Right forelimb (tissue), 1 donor: ENCODE data around the gene STPG3.
A peak's percentile ranks its signal among the peaks of the same experiment; 100 is the strongest.

Source experiments
- DNase-seq: peaks from one replicate; pipeline ENCODE4 v3.0.0-alpha.2; 2018

STPG3 gene

DNA sequence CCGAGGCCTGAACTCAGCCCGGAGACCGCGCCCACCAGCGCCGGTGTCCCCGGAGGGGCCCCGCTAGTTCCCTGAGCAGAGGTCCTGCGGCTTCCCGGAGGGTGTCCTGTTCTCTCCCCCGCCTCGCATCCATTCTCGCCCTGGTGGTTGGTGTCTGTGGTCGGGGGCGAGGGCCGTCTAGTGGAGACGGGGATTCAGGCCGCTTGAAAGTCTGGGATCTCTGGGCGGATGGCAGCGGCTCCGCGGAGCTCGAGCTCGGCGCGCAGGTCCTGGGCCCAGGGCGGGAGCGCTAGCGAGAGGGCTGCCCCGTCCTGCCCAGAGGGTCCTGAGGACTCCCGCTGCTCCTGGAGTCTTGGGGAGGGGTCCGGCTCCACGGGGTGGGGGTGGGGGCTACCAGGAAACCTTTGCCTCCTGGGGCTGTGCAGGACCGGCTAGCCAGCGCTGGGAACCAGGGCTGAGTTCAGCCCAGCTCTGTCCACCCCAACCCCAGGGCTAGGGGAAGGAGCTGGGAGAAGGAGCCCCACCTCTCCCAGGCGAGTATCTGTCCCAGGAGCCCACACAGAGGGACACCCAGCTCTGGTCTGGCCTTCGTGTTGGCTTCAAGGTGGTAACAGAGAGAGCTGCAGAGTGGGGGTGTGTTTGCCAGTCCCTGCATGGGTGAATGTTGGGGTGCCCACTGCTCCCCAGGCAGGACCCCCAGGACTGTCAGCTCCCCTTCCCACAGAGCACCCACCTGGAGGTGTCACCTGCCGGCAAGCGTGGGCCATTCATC lies 30.4 kb downstream of the STPG3 start:
- no peak for DNase-seq

DNA sequence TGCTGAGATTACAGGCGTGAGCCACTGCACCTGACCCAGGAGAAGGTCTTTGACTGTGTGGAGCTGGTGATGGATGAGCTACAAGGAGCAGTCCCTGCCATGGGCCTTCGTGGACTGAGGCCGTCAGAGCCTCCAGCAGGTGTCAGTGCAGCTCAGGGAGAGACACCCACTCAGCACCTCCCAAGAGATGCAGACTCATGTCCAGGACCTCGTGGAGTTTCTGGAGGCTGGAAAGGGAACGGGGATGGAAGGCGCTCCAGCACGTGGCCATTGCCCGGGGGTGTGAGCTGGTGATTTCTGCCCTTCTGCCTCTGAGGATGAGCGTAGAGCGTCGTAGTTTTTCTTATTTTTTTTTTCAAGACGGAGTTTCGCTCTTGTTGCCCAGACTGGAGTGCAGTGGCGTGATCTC lies 35.9 kb downstream of the STPG3 start:
- DNase-seq = no peak

DNA sequence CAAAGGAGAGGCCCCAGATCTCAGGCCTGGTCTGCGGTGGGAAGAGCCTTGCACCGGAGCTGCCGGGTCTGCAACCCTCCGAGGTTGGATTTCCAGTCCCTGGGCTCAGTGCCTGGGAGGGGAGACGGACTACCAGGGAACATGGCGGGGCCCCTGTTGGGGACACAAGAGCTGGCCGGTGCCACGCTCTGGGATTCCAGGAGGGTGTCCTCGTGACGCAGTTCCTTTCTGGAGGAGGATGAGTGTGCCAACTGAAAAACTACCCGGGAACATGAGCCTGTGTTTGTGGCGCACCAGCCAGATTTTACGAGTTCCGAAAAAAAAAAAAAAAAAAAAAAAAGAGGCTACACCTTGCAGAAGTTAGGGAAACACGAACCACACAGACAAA lies 42.0 kb downstream of the STPG3 start:
- DNase-seq = no peak

DNA sequence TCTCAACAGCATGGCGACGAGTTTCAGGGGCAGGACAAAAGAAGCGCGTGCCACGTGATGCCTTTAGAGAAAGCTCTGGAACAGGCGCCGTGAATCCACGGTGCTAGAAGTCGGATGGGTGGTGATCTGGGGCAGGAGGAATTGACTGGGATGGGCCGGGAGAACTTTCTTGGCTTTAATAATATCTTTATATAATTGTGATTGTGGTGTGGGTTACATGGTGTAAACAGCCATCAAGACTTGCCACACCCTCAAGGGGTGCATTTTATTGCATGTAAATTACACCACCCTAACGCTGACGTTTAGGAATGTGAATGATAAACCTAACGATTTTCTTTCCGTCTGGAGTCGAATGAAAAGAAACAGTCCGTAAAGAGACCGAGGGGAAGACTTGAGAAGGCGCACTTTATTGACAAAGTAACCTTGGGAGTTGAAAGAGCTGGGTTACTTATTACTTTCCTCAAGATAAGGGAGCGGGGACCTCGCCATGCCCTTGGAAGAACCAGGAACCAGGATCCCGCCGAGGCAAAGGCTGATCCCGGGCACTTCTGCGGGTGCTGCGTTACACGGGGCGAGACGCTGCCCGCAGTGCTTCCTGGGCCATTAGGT lies 42.5 kb downstream of the STPG3 start:
- no peak for DNase-seq

DNA sequence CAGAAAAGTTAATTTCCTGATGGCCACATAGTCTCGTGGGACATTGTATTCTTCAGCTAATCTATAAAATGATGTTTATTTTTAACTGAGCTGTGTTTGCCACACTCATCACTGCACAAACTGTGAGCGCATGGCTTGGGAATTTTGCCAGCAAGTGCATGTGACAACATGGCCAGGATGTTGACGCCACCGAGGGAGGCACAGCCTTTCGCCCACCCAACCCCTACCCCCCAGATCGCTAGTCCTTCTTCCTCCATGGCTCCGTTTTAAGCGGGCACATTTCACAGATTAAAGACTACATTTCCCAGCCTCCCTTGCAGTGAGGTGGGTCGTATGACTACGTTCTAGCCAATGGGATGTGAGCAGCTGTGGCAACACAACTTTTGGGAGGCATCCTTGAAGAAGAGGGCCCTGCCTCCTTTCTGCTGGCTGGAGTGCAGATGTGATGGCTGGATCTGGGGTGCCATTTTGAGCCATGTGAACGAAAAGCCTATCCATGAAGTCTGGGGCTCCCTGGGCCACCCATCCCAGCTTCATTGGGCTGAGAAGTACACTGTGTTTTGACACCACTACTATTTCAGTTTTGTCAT lies 43.1 kb downstream of the STPG3 start:
- DNase-seq = no peak

DNA sequence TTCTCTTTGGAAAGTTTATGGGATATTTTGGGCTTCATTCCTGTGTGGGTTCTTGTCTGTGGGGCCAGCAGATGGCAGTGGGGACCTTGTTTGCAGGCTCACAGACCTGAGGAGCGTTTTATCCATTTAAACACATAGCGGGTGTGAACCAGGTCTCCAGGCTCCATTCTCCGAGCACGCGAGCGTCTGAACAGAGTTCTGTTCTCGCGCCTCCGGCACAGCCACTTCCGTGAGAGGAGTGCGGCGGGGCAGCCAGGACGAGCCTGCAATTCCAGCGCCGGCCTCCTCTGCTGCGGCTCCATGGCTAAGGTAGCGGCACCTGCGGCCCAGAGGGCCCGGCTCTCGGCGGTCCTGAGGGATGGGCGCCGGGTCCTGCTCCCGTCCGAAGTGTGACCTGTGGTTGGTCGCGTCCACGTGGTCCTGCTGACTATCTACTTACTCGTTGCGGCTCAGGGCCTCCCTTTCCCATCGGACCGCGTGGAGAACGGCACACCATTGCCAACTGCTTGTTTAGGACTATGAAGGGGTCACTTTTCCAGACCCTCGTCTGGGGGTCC lies 43.7 kb downstream of the STPG3 start:
- no peak for DNase-seq

DNA sequence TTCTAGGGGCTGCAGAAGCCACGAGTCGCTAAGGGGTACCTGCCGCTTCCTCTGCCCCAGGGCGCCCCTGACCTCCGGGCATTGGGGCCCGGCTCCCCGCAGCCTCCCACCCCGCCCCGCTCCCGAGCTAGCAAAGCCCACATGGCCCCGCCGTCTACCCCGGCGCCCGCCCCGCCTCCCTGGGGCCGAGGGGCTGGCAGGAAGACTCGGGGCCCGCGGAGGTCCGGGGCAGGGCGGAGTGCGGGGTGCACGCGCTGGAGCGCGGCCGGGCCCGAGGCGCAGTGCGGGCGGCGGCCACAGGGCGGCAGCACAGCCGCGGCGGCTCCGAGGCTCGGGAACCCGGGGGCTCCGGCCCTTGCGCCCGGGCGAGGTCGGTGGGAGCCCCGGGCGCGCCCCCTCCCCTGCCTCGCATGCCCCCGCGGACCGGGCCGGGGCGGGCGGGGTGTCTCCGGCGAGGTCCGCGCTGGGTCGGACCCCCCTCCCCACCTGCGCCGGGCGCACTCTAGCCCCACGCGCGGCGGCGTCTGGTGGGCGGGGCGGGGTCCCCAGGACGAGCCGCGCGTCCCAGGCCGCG lies 44.2 kb downstream of the STPG3 start:
- no peak for DNase-seq

DNA sequence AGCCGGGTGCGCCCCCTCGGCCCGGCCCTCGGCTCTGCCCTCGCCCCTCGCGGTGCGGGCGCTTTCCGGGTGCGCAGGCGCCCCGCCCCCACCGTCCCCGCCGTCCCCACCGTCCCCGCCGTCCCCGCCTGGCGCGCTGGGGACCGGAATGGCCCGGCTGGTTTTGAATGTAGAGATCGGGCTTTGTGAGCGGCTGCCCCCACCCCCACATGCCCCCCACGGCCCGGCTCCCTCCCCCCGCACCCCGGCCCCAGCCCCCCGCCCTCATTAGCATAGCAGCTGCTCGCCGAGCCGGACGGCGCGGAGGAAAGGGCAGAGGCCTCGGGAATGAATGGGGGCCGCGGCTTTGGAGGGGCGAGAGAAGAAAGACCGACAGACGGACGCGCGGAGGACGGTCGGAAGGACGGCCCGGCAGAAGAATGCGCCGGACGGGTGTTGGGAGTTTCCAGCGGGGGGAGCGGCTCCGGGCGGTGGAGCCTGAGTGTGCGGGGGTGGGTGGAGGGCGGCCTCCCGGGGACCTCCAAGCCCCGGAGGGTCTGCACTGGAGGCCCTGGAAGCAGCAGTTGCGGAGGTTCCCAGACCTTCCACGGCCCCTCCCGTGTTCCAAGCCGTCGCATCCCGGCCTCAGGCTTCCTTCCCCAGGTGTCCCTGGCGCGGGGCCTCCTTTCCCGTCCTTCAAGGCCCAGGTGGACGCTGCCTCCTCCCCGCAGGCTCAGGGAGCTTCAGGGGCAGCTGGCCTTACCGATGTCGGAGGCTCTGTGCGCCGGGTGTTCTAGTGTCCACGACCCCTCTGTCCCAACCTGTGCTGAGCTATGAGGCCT lies 45.0 kb downstream of the STPG3 start:
- DNase-seq = no peak

DNA sequence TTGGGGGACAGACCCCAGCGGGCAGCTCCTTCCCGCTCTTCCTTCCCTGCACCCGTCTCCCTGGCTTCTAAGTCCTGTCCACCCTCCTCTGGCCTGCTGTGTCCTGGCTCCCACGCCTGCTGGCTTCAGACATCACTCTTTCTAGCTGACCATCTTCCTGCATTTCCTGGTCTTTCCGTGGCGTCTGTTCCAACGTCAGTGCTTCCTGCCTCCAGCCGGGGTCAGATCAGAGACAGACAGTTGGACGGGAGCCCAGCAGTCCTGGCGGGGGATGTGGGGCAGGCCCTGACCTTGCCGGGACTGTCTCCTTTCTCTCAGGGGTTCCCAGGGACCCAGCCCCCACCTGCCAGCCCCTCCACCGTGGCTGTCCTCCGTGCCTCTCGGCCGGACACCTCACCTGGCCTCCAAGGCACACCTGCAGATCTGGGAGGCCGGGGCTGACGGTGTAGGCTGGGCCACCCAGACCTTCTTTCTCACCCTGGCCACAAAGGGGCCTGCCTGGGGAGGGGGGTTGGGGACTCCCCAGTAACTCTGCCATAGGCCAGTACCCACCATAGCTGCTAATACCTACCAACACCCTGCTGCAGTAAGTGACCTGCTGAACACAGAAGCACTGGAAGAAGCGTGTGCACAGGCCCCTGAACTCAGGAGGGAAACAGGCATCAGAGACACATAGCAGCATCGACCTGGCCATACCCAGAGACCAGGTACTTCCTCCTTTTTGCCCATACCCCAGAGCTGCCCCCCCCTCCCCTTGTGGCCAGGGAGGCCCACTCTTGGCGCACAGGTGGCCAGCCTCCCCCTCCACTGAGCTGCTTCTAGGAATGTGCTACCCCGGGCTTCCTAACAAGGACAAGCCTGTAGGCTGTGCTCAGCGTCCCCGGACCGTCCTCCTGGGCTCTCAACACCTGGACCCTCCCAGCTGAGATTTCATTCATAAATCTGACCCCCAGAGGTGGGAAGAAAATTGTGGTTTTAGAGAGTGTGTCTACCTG lies 45.9 kb downstream of the STPG3 start:
- DNase-seq = no peak

DNA sequence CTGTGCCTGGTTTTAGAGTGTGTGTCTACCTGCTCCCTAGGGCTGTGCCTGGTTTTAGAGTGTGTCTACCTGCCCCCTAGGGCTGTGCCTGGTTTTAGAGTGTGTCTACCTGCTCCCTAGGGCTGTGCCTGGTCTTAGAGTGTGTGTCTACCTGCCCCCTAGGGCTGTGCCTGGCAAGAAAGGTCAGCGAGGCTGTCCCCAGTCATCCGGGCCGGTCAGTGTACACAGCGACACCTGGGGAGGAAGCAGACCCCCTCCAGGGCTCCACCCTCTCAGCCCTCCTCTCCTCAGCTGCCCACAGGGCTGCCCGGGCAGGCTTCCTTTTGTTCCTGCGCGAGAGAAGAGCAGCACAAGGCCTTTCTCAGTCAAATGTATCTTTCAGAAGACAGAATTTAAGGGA lies 46.9 kb downstream of the STPG3 start:
- DNase-seq = no peak

DNA sequence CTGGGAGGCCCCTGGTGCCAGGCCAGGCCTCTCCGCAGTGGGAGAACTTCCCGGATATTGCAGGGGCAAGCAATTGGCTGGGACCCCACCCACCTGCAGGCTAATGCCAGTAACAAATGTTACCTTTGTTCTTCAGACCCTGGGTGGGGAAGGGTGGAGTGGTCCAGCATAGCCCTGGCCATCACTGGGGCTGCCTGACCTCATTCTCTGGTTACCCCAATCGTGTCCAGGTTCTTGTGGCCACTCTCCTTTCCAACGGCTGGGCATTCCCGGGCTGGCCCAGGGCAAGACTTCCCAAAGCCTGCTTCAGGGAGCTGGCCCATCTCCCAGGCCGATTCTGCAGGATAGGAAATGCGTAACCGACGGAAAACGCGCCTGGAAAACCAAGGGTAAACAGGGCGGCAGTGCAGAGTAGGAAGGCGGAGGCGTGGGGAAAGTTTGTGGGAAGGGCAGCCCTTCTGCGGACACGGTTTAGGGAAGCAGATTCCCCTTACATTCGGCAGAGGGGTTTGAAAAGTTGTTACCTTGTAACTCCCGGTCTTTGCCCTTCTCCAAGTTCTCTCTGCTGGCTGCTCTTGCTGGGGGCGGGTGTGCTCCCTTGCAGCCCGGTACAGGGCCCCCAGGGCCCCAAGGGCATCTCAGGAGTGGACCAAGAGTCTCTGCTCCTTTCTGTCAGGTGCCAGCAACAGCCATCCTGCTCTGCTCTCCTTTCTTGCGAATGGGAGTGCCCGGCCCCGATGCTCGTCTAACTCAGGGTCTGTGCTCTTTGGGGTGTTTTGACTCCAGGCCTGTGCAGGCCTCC lies 47.5 kb downstream of the STPG3 start:
- DNase-seq = no peak

DNA sequence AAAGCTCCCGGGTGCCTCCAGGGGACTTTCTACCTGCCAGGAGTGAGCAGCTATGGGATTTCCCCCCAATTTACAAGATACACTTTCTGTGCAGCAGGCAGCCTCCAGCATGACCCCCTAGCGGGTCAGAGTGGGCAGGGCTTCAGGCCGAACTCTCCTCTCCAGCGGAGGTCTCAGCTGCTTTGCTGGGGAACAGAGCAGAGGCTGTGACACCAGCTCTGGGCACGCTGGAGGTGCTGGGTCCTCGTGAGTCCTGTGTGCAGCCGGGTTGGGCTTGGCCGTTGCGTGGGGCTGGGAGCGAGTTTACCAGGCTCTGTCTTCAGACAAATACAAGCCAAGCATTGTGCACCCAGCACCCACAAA lies 48.1 kb downstream of the STPG3 start:
- DNase-seq = no peak

DNA sequence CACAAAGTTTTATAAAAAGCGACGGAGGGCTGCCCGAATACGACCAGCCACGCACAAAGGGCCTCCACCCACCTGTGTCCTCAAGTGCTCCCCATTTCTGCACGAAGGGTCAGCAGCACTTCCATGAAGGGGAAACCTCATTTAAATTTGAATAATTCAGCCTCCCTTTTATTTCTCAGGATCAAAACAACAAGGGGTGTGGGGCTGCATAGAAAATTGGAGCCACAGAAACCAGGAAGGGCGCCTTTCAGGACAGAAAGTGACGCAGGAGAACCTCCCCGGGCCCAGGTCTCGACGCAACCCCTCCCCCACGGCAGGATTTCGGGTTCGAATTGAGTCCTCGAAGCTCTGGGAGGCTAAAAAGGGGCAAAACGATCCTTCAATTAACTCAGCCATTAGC lies 48.9 kb downstream of the STPG3 start:
- DNase-seq = no peak

DNA sequence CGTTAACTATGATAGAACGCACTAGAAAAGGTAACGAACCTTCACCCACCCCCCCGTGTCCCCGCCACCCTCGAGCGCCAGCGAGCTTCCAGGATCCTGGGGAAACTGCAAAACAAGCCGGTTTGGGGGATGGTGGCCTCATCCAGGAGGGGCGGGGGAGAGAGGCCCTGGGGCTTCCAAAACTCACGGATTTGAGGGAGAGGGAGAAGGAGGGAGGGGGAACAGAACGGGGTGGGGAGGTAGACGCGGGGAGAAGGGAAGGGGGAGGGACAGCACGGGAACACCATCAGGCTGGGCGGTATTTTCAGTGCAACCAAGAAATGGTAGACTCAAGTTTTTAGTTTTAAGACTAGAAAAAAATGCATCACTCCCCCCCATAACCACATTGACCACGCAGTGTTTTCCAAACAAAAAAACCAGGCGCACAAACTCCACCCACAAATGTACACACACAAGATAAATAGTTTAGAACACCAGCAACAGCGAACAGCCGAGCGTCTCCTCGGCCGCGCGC lies 49.5 kb downstream of the STPG3 start:
- no peak for DNase-seq

DNA sequence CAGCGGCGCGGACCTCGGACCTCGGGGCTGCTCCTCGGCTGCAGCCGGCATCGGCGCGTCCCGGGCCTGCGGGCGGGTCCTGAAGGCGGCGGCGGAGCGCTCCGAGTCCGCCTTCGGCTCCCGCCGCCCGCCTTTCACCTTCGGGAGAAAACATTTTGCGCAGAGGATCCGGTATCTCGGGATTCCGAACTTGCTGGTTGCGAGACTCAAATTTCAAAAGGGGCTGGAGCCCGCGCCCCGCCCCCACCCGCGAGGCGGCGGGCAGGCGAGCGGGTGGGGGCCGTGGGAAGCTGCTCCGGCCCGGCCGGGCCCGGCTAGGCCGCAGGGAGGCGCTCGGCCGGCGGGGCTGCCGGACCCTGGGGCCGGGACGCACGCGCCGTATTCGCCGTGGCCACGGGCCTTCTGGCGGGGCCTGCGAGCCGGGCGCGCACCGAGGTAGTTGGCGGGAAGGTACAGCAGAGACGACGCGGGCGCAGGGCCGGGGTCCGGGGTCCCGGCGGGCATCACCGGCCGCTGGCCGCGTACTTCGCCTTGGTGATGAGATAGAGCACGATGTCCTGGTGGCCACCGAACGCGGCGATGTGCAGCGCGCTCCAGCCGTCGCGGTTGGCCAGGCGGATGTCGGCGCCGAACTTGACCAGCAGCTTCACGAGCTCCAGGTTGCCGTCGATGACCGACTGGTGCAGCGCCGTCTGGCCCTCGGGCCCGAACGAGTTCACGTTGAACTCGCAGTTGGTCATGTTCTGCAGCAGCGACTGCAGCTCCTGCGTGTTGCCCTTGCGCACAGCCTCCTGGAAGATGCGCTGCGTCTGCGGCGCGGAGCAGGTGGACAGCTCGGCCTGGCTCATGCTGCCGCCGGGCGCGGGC lies 50.2 kb downstream of the STPG3 start:
- DNase-seq = no peak

DNA sequence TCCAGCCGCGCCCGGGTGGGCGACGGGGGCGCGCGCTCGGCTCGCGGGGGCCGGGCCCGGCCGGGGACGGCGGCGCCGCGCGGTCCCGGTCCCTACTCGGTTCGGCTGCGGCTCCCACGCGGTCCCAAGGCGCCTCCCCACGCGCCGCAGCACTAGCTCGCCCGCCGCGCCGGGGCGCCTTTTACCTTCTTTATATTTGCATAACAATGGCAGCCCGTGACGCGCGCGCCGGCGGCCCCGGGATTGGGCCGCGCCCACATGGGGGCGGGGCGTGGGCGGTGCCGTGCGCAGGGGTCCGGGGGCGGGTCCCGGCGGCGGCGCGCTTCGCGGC lies 51.0 kb downstream of the STPG3 start, which contains the start of gene NRARP:
NRARP (minus strand) TSS at position 154 of the 331 bp plus-strand sequence. CDS start 343 bp downstream, outside the sequence.
- peak; percentile 89 for DNase-seq

DNA sequence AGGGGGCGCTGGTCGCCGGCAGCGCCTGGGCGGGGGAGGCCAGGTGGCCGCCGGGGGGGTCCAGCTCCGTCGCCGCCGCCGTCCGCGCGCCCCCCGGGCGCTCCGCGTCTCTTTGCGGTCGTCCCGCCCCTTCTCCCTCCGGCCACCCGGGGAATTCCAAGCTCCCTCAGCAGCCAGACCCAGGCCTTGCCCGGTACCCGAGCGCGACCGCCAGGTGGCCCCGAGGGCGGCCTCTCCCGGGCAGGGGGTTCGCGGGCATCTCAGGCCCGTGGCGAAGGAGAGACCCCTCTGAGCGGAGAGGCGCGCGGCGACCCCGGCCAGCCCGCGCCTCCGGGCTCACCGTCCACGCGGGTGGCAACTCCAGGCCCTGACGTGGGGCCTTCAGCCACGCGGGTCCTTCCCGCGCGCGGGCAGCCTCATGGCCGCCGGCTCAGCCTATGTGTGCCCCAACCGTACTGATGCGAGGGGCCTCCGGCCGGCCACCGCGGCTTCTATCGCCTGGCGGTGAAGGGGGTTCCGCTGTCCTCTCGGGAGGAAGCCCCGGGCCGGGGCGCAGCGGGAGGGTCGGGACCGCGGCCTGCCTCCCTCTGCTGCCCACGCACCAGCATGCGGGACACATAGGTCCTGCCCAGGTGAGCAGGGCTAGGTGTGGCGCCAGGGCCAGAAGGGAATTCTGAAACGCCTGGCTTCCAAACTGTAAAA lies 51.5 kb downstream of the STPG3 start:
- no peak for DNase-seq
